Nephron progenitor cell (in vitro differentiated cells): Measurements from ENCODE around the gene PLCH1.

Experiments used
- DNase-seq: peaks from one replicate; pipeline ENCODE4 v3.0.0; 2021
- H3K27ac Mint-ChIP-seq: 2 replicates; pipeline ENCODE4 v1.8.0; 2021; ENCODE audit warnings: mild to moderate bottlenecking, moderate library complexity, mixed read lengths
- H3K27me3 Mint-ChIP-seq: 2 replicates; pipeline ENCODE4 v1.8.0; 2021; ENCODE audit warnings: mild to moderate bottlenecking, low read depth, mixed read lengths; ENCODE audit not compliant: poor library complexity
- H3K36me3 Mint-ChIP-seq: 2 replicates; pipeline ENCODE4 v1.8.0; 2021; ENCODE audit warnings: low read depth, mixed read lengths
- H3K4me1 Mint-ChIP-seq: 2 replicates; pipeline ENCODE4 v1.8.0; 2021; ENCODE audit warnings: mixed read lengths
- H3K4me3 Mint-ChIP-seq: 2 replicates; pipeline ENCODE4 v1.8.0; 2021; ENCODE audit warnings: mild to moderate bottlenecking, moderate library complexity, mixed read lengths
- H3K9me3 Mint-ChIP-seq: 2 replicates; pipeline ENCODE4 v1.8.0; 2021; ENCODE audit warnings: mild to moderate bottlenecking, moderate library complexity, mixed read lengths
- CTCF ChIP-seq: fragments of 200-600 bp; sonication (generic); IDR thresholded peaks from 2 replicates; pipeline ENCODE4 v1.5.0; 2021; ENCODE audit warnings: antibody characterized with exemption

PLCH1 gene

DNA sequence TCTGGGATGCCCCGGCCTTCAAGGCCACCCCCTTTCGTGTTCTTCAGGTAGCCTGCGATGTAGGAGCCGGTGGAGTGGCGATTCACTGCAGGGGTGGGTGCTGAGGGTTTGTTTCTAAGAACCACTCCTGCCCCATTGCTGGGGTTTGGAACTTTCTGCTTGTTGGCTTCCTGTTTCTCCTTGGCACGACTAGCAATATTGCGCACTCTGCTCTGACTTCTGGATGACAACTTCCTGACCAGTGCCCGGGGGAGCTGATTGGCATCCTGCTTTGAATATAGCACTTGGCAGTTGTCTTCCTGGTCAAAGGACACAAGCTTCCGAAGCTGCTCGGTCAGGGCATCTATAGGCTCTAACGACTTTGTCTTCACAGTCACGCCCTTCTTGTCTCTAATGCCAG is 263.8 kb downstream of the PLCH1 start:
- H3K4me1 Mint-ChIP-seq = no peaks in the 10 kb centered on the region
- no peaks in the 10 kb centered on the region for H3K27me3 Mint-ChIP-seq
- no peak overlapping the region for H3K4me3 Mint-ChIP-seq
- no peak for DNase-seq
- TF ChIP-seq CTCF = no peak
- peaks cover 22% of the 10 kb centered on the region for H3K9me3 Mint-ChIP-seq
- H3K36me3 Mint-ChIP-seq = peaks cover 58% of the 10 kb centered on the region
- no peak overlapping the region for H3K27ac Mint-ChIP-seq

DNA sequence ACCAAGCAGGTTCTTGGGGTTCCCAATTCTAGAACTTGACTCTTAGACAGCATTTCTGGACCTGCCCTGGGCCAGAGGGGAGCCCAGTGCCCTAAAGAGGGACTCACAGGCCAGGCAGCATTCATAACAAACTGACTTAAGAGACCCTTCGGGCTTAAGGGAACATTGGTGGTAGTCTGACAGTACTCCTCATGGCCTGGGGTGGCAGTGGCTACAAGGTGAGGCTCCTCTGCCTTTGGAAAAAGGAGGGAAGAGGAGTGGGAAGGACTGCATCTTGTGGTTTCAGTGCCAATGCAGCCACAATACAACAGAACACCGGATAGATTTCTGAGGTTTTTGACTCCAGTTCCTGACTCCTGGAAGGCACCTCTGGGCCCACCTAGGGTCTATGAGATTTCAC is 279.2 kb downstream of the PLCH1 start:
- Mint-ChIP-seq H3K27ac (no peak overlapping the region), H3K9me3 (peaks cover 30% of the 10 kb centered on the region), H3K4me1 (peaks cover 4% of the 10 kb centered on the region), H3K4me3 (no peak overlapping the region), H3K36me3 (peaks cover 37% of the 10 kb centered on the region), H3K27me3 (no peaks in the 10 kb centered on the region)
- no peak for TF ChIP-seq CTCF
- no peak for DNase-seq

DNA sequence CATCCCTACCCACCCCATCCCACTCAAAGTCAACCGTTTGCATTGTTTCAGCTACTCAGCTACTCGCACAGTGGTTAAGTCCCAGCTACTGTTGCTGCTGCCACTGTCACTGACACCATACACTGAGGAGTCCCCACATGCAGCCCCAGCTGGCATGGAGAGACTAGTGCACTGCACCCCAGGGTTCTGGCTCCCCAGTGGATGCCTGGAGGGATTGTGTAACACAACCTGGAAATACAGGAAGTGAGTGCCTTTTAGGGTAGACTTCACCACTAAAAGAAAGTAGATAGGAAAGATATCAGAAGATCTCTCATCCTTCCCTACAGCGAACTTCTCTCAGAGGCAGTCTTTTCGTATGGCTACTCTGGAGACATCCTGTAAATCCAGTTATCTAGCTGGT is 282.2 kb downstream of the PLCH1 start:
- TF ChIP-seq CTCF = no peak
- H3K9me3 Mint-ChIP-seq = peaks cover 16% of the 10 kb centered on the region
- no peak overlapping the region for H3K4me3 Mint-ChIP-seq
- H3K4me1 Mint-ChIP-seq = no peaks in the 10 kb centered on the region
- H3K36me3 Mint-ChIP-seq = peaks cover 22% of the 10 kb centered on the region
- H3K27ac Mint-ChIP-seq = no peak overlapping the region
- H3K27me3 Mint-ChIP-seq = no peaks in the 10 kb centered on the region
- DNase-seq = no peak

GRCh38 chr3:155457591-155457990 is 287.3 kb downstream of the PLCH1 start:
- Mint-ChIP-seq H3K27me3 (no peaks in the 10 kb centered on the region), H3K27ac (no peak overlapping the region), H3K4me1 (no peaks in the 10 kb centered on the region), H3K9me3 (no peaks in the 10 kb centered on the region), H3K4me3 (no peak overlapping the region), H3K36me3 (no peaks in the 10 kb centered on the region)
- no peak for TF ChIP-seq CTCF
- DNase-seq = no peak

DNA sequence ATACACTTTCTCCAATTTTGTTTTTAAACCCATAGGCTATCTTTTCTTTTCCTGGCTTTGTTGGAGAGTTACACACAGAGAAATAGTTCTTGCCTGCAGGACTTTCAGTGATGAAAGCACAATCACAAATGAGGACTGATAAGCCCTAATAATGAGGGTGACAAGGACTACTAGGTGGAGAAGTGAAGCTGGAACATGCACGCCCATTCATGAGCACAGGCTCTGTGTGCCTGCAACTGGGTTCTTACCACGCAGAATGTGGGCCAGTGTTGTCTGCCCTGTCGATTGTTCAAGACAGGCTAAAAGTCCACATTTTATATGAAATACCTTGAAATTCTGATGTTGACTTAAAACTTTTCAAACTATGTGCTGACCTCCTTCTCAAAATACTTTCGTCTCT is 289.1 kb downstream of the PLCH1 start:
- H3K4me3 Mint-ChIP-seq = no peak overlapping the region
- no peaks in the 10 kb centered on the region for H3K9me3 Mint-ChIP-seq
- no peak overlapping the region for H3K27ac Mint-ChIP-seq
- no peak for DNase-seq
- TF ChIP-seq CTCF = no peak
- no peaks in the 10 kb centered on the region for H3K4me1 Mint-ChIP-seq
- H3K27me3 Mint-ChIP-seq = no peaks in the 10 kb centered on the region
- no peaks in the 10 kb centered on the region for H3K36me3 Mint-ChIP-seq

DNA sequence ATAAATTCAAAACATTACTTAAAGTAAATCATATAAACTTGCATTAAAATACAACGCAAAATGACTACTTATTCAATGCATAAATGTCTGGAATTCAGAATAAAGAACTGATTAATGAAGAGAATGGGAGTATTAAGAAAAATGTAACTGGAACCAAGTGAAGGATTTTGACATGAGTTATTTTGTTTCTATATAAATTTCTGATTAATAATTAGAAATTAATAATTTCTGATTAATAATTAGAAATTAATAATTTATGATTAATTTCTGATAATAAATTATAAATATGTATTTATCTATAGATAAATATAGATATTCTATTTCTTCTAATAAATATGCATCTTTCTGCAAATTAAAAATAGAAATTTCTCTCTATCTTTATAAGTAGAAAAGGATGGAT is 291.4 kb downstream of the PLCH1 start:
- no peak for DNase-seq
- Mint-ChIP-seq H3K27ac (no peak overlapping the region), H3K9me3 (no peaks in the 10 kb centered on the region), H3K4me1 (peaks cover 4% of the 10 kb centered on the region), H3K27me3 (no peaks in the 10 kb centered on the region), H3K4me3 (no peak overlapping the region), H3K36me3 (no peaks in the 10 kb centered on the region)
- no peak for TF ChIP-seq CTCF
